Esophagus squamous epithelium (tissue), 4 donors: ENCODE measurements around the gene NR6A1.

Source experiments
- CTCF ChIP-seq, 6 experiments: fragments of 450-650 bp in 4 of 6; fragments of 200-600 bp in 2 of 6; sonication (generic) in 2 of 6; IDR thresholded peaks; one replicate each; pipeline ENCODE4 v1.5.1; 2016 to 2019; ENCODE audit warnings: antibody characterized with exemption in 6 of 6, mild to moderate bottlenecking in 4 of 6, moderate library complexity in 4 of 6
- POLR2A ChIP-seq, 4 donors: fragments of 450-650 bp; IDR thresholded peaks; one replicate each; pipeline ENCODE4 v1.6.1; 2017; ENCODE audit warnings: antibody characterized with exemption in 4 of 4, mild to moderate bottlenecking in 4 of 4, moderate library complexity in 3 of 4

GRCh38 chr9:124500796-124501611 lies 270.1 kb downstream of the NR6A1 start:
- TF ChIP-seq CTCF (IDR thresholded peaks at IDR 0.05): no peak
- no peak for TF ChIP-seq POLR2A (IDR thresholded peaks at IDR 0.05)
